HG03442 (cell line): ENCODE results near the gene LRRC27.

Experiments used
- ATAC-seq: cut with Tn5 transposase; IDR thresholded peaks from one replicate; pipeline ENCODE4 v1.9.1; 2021; ENCODE audit warnings: mild to moderate bottlenecking, moderate library complexity; ENCODE audit not compliant: unreplicated experiment

LRRC27 gene

DNA sequence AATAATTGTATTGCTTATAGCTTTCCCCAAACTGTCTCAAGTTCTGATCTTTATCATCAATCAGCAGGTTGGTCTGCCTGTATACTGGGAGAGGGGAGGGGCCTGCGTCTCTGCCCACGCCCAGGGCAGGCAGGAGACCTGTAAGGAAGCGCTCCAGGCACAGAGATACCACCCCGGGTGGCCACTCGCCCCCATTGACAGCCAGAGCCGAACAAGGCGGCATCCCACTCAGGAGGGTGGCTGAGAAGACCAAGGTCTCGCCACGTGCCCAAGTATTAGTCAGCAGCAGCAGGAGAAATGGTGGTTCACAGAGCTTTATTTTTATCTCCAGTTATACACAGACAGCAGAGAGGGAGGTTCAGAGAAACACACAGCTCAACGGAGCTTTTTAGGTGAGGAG, 31.4 kb upstream of the LRRC27 start:
- no peak for ATAC-seq

- no peak for ATAC-seq
These were observed 30.3 kb upstream of the LRRC27 start for GRCh38 chr10:132301371-132302330.

DNA sequence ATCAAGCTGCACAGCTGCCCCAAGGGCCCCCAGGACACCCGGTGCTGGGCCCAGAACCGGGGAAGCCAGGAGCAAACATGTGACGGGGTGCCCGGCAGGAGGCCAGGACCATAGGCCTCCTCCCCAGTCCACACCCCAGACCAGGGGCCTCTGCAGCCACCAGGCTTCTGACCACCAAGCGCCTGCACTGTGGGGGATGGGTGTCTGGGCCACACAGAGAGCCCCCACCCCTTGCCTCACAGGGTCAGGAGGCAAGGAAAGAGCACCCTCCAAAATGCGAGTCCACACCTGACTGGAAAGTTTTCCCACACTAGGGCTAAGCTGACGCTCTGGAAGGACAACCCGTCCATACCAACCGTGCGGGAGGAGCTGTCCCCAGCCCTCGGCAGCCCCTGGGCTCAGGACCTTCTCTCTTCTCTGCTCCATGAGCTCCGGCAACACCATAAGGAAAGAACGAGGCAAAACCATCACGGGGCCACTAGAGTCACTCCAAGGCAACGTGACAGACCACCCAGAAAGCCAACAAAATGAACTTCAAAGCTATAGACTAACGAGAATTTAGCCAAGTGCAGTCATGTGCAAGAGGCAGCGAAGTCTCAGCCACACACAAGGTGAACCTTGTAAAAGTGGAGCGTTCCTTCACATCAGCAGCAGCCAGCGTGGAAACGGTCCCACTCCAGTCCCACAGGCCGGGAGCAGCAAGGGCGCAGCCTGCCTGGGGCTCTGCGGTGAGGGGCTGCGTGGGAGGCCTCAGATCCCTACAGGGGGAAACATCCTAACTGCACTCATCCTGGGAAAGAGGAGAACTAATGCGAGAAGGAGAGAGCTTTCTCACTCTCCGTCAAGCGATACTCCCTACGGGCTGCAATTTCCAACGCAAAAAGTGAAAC, 29.3 kb upstream of the LRRC27 start:
- ATAC-seq, result no peak

DNA sequence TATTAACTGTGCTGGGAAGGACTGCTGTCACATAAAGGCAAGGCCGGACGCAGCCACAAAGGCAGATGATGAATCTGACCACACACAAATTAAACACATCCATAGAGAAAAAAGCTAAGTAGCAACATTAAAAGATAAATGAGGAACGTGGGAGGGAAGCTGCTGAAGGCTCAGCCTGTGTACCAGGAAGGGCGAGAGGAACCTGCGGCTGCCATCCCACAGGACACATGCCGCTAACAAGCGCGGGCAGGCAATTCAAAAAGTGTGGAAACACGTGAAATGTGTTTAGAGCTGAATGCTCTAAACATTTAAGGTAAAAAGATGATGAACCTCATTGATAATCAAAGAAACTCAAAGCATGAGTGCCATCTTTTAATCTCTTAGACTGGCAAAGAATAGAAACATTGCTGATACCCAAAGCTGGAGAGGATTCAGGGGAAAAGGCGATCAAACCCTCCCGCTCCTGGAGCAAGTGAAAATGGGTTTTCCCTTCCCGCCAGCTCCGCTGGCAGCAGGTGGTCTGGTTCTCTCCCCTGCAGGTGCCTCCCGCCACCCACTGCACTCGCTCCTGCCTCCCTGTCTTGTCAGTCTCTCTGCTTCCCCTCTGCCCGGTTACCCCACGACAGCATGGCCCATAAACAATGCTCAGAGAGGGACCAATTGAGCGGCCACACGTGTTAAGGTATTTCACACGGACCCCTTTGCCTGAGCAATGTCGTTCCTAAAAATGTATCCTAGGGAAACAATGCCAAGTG, 28.5 kb upstream of the LRRC27 start:
- ATAC-seq, result no peak

DNA sequence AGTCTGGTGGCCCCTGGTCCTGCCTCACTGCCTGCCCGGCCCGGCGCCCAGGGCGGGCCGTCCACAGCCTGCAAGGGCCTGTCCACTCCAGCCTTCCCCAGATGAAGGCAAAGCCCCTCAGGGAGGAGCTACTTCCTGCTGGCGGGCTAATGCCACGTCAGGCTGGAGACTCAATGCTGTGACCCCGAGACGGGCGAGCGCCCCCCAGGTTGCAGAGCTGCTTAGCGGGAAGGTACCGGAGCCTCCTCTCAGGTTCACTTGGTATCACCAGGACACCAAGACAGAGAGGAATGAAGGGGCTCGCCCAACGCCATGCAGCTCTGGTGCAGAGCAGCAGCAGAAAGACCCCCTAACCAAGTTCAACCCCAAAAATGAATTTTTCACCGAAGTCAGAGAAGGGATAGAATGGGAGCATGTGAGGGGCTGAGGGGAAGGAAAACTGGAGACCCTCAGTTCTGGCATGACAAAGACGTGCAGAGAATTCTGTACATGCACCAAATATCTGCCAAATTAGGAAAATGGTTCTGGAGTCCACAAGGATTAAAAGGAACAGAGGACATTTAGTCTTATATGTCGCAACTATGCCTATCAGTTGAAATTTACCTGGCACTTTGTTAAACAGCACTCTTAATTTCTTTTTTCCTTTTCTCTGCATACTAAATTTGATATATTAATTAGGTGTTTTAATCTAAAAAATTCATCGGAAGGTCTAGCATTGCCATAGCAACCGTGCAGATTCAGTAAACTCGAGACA, 27.1 kb upstream of the LRRC27 start:
- no peak for ATAC-seq

- no peak for ATAC-seq
These were observed 26.2 kb upstream of the LRRC27 start for GRCh38 chr10:132305654-132306342.

GRCh38 chr10:132306343-132306685, 25.7 kb upstream of the LRRC27 start:
- no peak for ATAC-seq

DNA sequence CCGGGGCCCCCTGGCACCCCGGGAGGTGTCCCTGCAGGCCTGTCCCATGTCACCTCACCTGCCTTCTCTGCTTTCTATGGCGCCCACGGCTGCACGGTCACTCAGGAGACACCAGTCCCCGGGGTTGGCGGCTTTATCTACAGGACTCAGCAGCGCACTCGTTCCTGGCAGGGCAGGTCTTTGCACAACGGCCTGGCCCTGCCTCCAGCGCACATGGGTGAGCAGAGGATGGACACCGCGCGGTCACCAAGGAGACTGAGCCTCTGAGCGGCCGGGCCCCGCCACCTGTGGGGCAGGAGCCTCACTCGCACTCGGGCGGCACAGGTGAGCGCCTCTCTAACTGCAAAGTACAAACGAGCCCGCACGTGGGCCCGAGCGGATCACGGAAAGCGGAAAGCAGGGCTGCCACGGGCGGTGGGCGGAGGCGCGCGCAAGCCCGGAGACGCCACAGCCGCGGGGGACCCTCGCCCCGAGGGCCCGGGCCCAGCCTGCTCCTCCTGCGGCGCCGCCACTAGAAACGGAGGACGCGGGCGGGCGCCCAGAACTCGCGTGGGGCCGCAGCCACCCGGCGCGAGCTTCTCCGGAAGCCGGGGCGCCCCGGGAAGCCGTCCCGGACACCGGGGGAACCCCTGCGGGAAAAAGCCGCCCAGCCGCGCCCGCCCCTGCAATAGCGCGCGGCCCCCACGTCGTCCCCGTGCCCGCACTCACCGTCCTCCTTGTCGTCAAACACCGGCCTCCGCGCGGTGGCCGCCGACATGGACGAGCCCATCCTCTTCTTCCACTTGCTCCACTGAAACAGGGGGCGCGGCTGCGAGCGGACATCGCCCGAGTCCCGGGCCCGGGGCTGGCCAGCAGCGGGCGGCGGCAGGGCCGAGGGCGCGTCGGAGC, 24.9 kb upstream of the LRRC27 start:
- ATAC-seq, result peak; percentile 16

- peak; percentile 69 for ATAC-seq
These were observed 24.0 kb upstream of the LRRC27 start, which contains the start of gene STK32C for GRCh38 chr10:132307823-132308586. STK32C (minus strand) TSS chr10:132307950; CDS start chr10:132307833, 117 bp downstream.

DNA sequence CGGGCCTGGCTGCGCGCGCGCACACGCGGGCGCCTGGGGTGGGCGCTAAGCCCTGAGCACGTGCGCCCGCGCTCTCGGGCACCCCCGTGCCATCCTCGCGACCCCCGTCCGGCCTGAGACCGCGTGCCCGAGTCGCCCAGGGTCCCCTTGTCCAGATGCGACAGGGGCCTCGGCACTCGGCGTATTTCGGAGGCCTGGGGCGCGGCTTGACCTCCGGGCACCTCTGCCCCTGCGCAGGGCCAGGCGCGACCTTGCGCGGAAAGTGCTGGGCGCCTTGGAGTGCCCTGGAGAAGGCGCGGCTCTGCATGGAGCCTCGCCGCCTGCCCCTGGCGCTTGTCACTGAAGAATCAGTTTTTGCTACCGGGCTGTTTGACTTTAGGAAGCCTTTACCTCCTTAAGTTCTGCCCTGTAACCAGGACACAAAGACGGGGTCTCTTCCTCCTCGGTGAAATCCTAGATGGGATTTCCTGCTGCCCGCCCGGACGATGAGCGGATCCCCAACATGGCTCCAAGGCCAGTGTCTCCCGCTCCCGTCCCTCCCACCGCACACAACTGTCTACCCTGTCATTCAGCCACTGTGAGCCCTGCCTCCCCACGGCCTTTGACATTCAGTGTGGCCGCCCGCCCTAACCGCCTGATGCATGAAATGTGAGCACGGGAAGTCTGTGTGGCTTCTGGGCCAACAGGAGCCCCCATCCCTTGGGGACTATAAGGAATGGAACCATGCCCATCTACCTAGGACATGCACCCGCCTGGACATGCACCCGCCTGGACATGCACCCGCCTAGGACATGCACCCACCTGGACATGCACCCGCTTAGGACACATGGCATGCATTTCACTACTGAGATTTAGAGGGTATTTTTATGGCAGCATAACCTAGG, 23.2 kb upstream of the LRRC27 start:
- no peak for ATAC-seq

GRCh38 chr10:132309471-132309865, 22.5 kb upstream of the LRRC27 start:
- no peak for ATAC-seq

DNA sequence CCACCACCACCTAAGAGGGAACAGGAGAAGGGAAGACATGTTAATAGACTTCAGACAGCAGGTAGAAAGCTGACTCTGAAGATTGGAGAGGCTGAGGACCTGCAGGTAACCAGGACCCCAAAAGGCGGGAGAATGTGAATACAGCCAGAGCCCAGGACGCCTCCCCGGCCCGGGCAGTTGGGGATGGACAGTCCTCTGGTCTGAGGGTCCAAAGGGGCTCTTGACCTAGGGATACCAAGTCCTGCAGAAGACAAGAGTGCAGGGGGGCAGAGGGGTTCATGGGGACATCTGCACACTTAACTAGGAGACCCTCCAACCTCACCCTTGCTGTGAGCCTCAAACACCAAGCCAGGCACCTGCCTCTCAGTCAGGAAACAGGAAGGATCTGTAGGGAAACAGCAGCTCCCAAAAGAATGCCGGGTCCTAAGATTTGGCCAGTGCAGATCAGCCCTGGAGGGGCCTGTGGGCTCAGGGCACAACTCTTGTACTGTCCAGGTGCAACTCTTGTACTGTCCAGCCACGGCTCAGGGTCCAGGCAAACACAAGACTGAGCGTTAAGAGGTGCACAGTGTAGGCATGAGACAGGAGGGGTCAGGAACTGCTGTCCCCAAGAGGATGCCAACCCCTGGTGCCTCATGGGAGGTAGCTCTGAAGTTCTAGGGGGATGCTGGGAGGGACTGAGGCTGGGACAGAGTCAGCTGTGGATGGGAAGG, 22.0 kb upstream of the LRRC27 start:
- no peak for ATAC-seq

DNA sequence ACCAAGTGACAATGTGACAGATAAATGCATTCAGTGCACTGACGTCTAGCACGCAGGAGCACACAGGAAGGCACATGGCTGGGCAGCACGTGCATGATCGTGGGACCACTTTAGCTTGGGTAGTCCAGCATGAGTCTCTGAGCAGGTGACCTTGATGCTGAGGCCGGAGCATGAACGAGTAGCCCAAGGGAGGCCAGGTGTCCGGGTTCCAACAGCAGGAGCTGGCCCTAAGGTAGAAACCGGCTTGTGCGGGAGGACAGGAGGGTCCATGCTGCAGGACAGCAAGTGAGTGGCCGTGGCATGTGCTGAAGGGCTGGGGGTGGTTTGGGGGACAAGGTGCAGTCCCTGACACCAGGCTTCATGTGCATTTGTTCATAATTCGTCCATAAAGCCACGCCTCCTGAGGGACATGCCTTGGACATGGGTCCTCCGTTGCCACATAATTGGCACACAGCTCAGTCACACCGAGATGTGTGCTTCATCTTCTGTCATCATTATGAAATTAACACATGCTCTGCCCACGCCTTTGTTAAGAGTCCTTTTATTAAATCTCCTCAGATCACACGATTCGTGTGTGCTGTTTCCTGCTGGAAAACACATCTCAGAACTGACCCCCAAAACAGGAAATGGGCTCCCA, 21.2 kb upstream of the LRRC27 start:
- no peak for ATAC-seq

DNA sequence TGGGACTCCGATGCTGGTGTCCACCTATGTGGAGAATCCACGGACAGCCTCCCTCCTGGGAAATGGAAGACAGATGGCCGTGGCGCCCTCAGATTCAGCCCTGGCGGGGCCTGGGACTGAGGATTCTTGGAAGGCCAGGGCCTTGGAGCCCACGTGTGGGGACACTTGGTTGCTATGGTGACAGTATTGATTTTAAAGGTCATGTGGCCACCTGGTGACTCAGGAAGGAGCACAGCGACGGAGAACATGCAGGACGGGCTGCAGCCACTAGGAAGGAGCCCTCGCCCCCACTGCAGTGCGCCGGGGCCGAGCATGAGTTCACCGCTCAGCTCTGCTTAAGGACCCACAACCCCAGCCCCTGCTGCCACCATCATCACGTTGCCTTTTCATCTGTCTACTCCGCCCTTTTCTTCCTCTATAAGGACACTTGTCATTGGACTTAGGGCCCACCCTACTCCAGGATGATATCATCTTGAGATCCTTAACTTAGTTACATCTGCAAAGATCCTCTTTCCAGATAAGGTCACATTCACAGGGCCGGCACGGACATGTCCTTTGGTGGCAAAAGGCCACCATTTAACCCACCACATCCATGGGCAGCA, 20.6 kb upstream of the LRRC27 start:
- ATAC-seq, result no peak

DNA sequence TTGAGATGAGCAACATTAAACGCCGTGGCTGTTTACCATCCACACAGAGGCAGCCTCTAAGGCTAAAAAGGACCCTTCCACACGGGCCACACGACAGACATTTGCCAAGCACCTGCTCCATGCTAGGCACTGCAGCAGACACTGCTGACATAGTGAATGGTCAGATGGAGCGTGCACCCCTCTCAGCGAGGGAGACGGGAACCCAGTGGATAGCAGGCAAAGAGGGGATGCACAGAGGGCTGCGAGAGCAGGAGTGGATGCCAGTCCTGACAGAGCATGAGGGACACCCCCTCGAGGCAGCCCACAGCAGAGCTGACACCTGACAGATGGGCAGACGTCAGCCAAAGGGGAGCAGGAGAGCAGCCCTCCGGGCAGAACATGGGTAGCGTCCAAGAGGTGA, 18.7 kb upstream of the LRRC27 start:
- no peak for ATAC-seq
